ENCODE data around the gene EYA4.

Gene EYA4

DNA sequence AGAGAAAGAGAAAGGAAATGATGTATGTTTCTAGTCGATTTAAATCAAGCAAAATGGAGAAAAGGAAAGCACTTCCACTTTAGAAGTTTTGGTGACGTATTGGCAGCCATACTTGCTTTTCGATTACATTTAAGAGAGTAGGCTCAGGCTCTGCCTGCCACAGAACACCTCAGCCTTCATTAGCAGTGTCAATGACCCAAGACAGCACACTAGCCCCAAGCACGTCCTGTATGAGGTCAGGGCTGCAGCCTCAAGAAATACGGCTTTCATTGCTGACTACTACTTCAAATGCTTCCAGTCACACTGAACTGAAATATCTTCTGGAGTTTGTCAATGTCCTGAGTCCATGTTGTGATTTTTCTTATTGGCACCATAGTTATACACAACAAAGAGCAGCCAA, 285.3 kb downstream of the EYA4 start:
- no peak overlapping the region for H3K4me3 ChIP-seq (ENCODE audit: low read length)
- no peaks in the 10 kb centered on the region for H4K20me1 ChIP-seq (ENCODE audit: insufficient read depth, low read length)
- H3K36me3 ChIP-seq (replicated peaks; ENCODE audit: insufficient read depth, low read length) = no peaks in the 10 kb centered on the region
- H3K9ac ChIP-seq (ENCODE audit: low read length) = no peak overlapping the region
- no peak for TF ChIP-seq EZH2phosphoT487 (IDR thresholded peaks at IDR 0.05; ENCODE audit: low read length)
- no peak for TF ChIP-seq EZH2 (optimal IDR thresholded peaks at IDR 0.05; ENCODE audit: low read depth, low read length)
- TF ChIP-seq, protein P1, sequence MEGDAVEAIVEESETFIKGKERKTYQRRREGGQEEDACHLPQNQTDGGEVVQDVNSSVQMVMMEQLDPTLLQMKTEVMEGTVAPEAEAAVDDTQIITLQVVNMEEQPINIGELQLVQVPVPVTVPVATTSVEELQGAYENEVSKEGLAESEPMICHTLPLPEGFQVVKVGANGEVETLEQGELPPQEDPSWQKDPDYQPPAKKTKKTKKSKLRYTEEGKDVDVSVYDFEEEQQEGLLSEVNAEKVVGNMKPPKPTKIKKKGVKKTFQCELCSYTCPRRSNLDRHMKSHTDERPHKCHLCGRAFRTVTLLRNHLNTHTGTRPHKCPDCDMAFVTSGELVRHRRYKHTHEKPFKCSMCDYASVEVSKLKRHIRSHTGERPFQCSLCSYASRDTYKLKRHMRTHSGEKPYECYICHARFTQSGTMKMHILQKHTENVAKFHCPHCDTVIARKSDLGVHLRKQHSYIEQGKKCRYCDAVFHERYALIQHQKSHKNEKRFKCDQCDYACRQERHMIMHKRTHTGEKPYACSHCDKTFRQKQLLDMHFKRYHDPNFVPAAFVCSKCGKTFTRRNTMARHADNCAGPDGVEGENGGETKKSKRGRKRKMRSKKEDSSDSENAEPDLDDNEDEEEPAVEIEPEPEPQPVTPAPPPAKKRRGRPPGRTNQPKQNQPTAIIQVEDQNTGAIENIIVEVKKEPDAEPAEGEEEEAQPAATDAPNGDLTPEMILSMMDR (IDR thresholded peaks at IDR 0.05; ENCODE audit: low read length) = no peak
- H3K27me3 ChIP-seq (replicated peaks; ENCODE audit: insufficient read depth, low read length) = no peaks in the 10 kb centered on the region
- H3K9me3 ChIP-seq (replicated peaks; ENCODE audit: insufficient read depth, low read length) = no peaks in the 10 kb centered on the region
- no peak overlapping the region for H2AFZ ChIP-seq (ENCODE audit: low read length)
- H3K27ac ChIP-seq (ENCODE audit: low read length) = no peak overlapping the region
- H3K4me1 ChIP-seq (ENCODE audit: low read length) = no peaks in the 10 kb centered on the region
- DNase-seq = no peak
- no peaks in the 10 kb centered on the region for H3K79me2 ChIP-seq (ENCODE audit: low read length)
- no peaks in the 10 kb centered on the region for H3K9me2 ChIP-seq (replicated peaks; ENCODE audit: insufficient read depth, low read length)
- no peak overlapping the region for H3K4me2 ChIP-seq (ENCODE audit: low read depth, low read length)
- no peaks in the 10 kb centered on the region for H3F3A ChIP-seq (ENCODE audit: insufficient read depth, low read length)

DNA sequence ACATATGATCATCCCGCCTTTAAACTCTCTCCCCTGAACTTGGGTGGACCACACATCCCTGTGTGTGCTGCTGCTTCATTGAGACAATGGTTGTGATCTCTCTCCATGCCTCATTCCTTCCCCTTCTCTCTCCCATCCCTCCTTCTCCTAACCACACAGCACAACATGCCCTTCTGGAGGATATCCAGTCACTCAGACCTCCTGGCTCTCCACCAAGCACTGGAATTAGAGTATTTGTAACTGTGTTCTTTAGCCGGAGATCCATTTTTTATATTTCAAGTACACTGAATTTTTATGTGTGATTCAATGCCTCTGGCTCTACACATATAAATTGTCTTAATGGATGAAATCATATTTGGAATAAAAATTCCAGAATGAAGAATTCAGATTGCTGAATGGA, 287.4 kb downstream of the EYA4 start:
- H3K36me3 ChIP-seq (replicated peaks; ENCODE audit: insufficient read depth, low read length) = no peaks in the 10 kb centered on the region

GRCh38 chr6:133532908-133533307, 291.8 kb downstream of the EYA4 start:
- no peaks in the 10 kb centered on the region for H4K20me1 ChIP-seq (ENCODE audit: insufficient read depth, low read length)
- H3K79me2 ChIP-seq (ENCODE audit: low read length) = no peaks in the 10 kb centered on the region
- no peaks in the 10 kb centered on the region for H3F3A ChIP-seq (ENCODE audit: insufficient read depth, low read length)
- H3K4me1 ChIP-seq (ENCODE audit: low read length) = no peaks in the 10 kb centered on the region
- no peak overlapping the region for H3K4me3 ChIP-seq (ENCODE audit: low read length)
- no peak overlapping the region for H3K4me2 ChIP-seq (ENCODE audit: low read depth, low read length)
- TF ChIP-seq, protein P1 (IDR thresholded peaks at IDR 0.05; ENCODE audit: low read length) = no peak
- no peak for TF ChIP-seq EZH2phosphoT487 (IDR thresholded peaks at IDR 0.05; ENCODE audit: low read length)
- H3K9ac ChIP-seq (ENCODE audit: low read length) = no peak overlapping the region
- H3K9me3 ChIP-seq (replicated peaks; ENCODE audit: insufficient read depth, low read length) = no peaks in the 10 kb centered on the region
- no peaks in the 10 kb centered on the region for H3K27me3 ChIP-seq (replicated peaks; ENCODE audit: insufficient read depth, low read length)
- H3K36me3 ChIP-seq (replicated peaks; ENCODE audit: insufficient read depth, low read length) = no peaks in the 10 kb centered on the region
- no peak for DNase-seq
- no peak overlapping the region for H2AFZ ChIP-seq (ENCODE audit: low read length)
- no peaks in the 10 kb centered on the region for H3K9me2 ChIP-seq (replicated peaks; ENCODE audit: insufficient read depth, low read length)
- no peak overlapping the region for H3K27ac ChIP-seq (ENCODE audit: low read length)

More for the DNA sequence above, 287.4 kb downstream of the EYA4 start:
- Histone ChIP-seq H3K4me3 (ENCODE audit: low read length) (no peak overlapping the region), H3F3A (ENCODE audit: insufficient read depth, low read length) (no peaks in the 10 kb centered on the region), H3K4me2 (ENCODE audit: low read depth, low read length) (no peak overlapping the region), H3K9ac (ENCODE audit: low read length) (no peak overlapping the region), H2AFZ (ENCODE audit: low read length) (no peak overlapping the region), H3K27ac (ENCODE audit: low read length) (no peak overlapping the region), H3K79me2 (ENCODE audit: low read length) (no peaks in the 10 kb centered on the region), H4K20me1 (ENCODE audit: insufficient read depth, low read length) (no peaks in the 10 kb centered on the region), H3K27me3 (replicated peaks; ENCODE audit: insufficient read depth, low read length) (no peaks in the 10 kb centered on the region), H3K9me3 (replicated peaks; ENCODE audit: insufficient read depth, low read length) (no peaks in the 10 kb centered on the region), H3K4me1 (ENCODE audit: low read length) (no peaks in the 10 kb centered on the region), H3K9me2 (replicated peaks; ENCODE audit: insufficient read depth, low read length) (no peaks in the 10 kb centered on the region)
- no peak for DNase-seq
- no peak for TF ChIP-seq EZH2 (optimal IDR thresholded peaks at IDR 0.05; ENCODE audit: low read depth, low read length)
- TF ChIP-seq, protein P1 (IDR thresholded peaks at IDR 0.05; ENCODE audit: low read length) = no peak
- no peak for TF ChIP-seq EZH2phosphoT487 (IDR thresholded peaks at IDR 0.05; ENCODE audit: low read length)

Data from MM.1S (cell line).